Fibroblast of villous mesenchyme (primary cell): ENCODE data around the gene CLN5. TPM values are rescaled to one million over a fixed set of nuclear protein-coding genes. Genes with fewer than 3 reads are reported as not detected.

Experiments
- DNase-seq: peaks from one replicate; pipeline ENCODE4 v3.0.0-alpha.2; 2010; ENCODE audit warnings: low read depth
- H3K4me3 ChIP-seq: 2 replicates; pipeline ENCODE4 v1.5.1; 2011; ENCODE audit warnings: low read depth, mild to moderate bottlenecking, low read length
- total RNA-seq: library from RNA; depleted of rRNA; stranded (reverse); fragments of >200 nt; gene quantifications from 2 replicates; pipeline ENCODE4 v1.2.3, GENCODE V29; 2012
- TF ChIP-seq, protein P1 (sequence below): IDR thresholded peaks from 2 replicates; pipeline ENCODE4 v1.5.1; 2012; ENCODE audit warnings: low read depth, mild to moderate bottlenecking, low read length; ENCODE audit not compliant: insufficient read depth

CLN5 gene
- total RNA-seq, 1 donor: 38.4 TPM

- TF ChIP-seq, protein P1, sequence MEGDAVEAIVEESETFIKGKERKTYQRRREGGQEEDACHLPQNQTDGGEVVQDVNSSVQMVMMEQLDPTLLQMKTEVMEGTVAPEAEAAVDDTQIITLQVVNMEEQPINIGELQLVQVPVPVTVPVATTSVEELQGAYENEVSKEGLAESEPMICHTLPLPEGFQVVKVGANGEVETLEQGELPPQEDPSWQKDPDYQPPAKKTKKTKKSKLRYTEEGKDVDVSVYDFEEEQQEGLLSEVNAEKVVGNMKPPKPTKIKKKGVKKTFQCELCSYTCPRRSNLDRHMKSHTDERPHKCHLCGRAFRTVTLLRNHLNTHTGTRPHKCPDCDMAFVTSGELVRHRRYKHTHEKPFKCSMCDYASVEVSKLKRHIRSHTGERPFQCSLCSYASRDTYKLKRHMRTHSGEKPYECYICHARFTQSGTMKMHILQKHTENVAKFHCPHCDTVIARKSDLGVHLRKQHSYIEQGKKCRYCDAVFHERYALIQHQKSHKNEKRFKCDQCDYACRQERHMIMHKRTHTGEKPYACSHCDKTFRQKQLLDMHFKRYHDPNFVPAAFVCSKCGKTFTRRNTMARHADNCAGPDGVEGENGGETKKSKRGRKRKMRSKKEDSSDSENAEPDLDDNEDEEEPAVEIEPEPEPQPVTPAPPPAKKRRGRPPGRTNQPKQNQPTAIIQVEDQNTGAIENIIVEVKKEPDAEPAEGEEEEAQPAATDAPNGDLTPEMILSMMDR: no peak
- peak overlapping the region; percentile 93 for H3K4me3 ChIP-seq
- peak; percentile 25 for DNase-seq
These were observed 694 bp downstream of the CLN5 start for GRCh38 chr13:76992548-76993001.

GRCh38 chr13:76993021-76993420, 1.1 kb downstream of the CLN5 start:
- peak overlapping the region; percentile 93 for H3K4me3 ChIP-seq
- DNase-seq: peak; percentile 42
- TF ChIP-seq, protein P1: no peak

DNA sequence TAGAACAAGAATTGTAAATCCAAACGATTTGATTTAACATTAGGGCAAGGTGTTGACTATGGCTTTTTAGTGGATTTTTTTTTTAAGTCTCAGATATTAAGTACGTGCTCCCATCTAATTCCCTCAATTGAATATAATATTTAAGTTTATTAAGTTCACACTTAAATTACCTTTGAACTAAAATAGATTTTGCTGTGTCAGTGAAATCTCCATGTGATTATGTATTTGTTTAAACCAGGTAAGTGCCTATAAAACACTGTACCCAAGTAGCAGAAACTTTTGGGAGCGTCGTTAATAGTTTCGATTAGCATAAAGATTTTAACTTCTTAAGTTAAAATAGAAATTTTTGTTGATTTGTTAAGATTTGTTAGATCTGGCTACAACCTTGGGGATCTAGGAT, 1.6 kb downstream of the CLN5 start:
- TF ChIP-seq, protein P1: no peak
- DNase-seq: no peak
- H3K4me3 ChIP-seq: no peak overlapping the region

GRCh38 chr13:76994281-76994680, 2.4 kb downstream of the CLN5 start:
- DNase-seq: no peak
- TF ChIP-seq, protein P1: no peak
- H3K4me3 ChIP-seq: no peak overlapping the region

- H3K4me3 ChIP-seq: no peak overlapping the region
- TF ChIP-seq, protein P1: no peak
- peak; percentile 83 for DNase-seq
These were observed 8.6 kb downstream of the CLN5 start for GRCh38 chr13:77000475-77000874.

- DNase-seq: no peak
- no peak overlapping the region for H3K4me3 ChIP-seq
- TF ChIP-seq, protein P1: no peak
These were observed 9.7 kb downstream of the CLN5 start for GRCh38 chr13:77001540-77001939.

DNA sequence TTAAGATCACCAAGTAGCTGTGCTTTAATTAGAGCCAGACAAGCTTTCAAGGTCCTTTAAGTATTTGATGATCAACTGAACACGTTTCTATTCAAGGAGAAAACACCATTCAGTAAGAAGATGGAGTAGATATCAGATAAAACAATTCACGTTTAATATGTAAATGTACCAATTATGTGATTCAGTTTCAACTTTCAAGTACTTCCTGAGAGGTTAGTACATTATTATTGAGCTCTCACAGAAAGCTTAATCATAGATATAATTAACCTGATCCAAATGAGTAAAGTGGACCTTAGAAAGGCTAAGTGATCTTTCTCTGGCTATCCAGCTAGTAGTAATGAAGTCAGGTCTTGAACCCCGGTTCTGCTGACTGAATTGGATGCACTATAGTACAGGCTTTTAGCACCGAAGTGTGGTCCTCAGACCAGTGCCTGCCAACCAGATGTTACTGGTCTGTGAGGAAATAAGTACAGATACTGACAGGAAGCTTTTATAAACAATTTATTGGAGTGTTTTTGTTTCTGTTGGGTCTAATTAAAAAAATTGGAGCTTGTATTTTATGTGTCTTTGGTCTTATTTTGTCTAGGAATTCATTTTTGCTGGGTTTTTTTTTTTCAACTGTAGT, 10.2 kb downstream of the CLN5 start:
- DNase-seq: peak; percentile 45
- TF ChIP-seq, protein P1: no peak
- H3K4me3 ChIP-seq: no peak overlapping the region
